Measurements from ENCODE around the gene SLC25A25. TPM values are rescaled to one million over a fixed set of nuclear protein-coding genes. Genes with fewer than 3 reads are reported as not detected.

Gene SLC25A25
- total and polyA plus RNA-seq, 4 donors, result 10.5 to 32.6 (median 24.5) TPM

DNA sequence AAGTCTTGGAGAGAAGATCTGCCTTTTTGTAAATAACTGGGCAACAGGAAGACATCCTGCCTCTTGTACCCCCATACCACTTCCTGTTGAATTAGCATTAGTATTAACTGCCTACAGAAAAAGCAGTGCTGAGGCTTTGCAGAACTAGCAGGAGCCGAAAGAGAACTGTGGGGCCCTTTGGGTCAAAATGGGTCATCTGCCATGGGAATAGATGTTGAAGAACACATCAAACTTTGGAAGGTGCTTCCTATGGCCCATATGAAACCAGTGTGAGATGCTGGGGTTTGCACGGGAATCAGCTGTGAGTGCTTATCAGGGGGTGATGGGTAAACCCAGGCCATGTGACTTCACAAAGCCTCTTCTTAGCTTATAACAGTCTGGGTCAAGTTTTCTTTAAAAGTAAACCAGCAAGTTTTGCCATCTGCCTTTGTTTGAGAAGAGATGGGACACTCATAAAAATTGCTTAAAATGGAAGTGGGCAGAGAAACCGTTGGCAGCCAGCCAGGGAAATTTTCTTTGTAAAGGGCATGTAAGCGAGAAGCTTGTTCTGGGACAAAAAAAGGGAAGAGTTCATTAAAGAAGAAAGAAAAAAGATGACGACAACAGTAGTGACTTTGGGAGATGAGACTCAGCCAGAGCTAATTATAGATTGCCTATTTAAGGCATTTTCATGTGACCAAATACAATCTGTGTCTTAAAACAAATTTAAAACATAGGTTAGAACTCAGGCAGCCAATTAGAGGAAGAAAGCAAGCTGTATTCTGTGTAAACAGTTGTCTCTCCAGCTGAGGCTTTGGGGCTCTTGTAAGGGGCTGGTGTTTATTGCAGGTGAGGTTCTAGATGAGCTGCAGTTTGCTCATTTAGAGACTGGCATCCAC lies 4.4 kb downstream of the SLC25A25 start:
- no peaks in the 10 kb centered on the region for H3K36me3 ChIP-seq (ENCODE audit: control insufficient read depth in 4 of 4, insufficient read depth in 4 of 4, low read length in 4 of 4)
- H3K4me1 ChIP-seq (ENCODE audit: control insufficient read depth in 5 of 5, insufficient read depth in 5 of 5, low read length in 5 of 5), result peaks cover 14 to 35% (median 17%) of the 10 kb centered on the region in 5 donors
- H3K27me3 ChIP-seq (ENCODE audit: control insufficient read depth in 3 of 3, insufficient read depth in 3 of 3, low read length in 2 of 3), result no peaks in the 10 kb centered on the region
- H3K27ac ChIP-seq (ENCODE audit: low read depth in 1 of 2, low read length in 1 of 2), result peak overlapping the region; percentile 28 to 87
- no peaks in the 10 kb centered on the region for H3K9me3 ChIP-seq (ENCODE audit: control insufficient read depth in 4 of 4, insufficient read depth in 3 of 4, low read length in 3 of 4)
- 3 to 4% methylated on average over 5 of the region's 5 CpGs for WGBS, 2 donors
- DNase-seq (peak; percentile 87 to 94 (median 90)), ATAC-seq (ENCODE audit: insufficient read depth, low FRiP score) (no peak)
- peak overlapping the region in 1 of 2 donors; percentile 80 for H3K9ac ChIP-seq (ENCODE audit: insufficient read depth in 1 of 2, low read length in 2 of 2)
- TF ChIP-seq, protein P1, sequence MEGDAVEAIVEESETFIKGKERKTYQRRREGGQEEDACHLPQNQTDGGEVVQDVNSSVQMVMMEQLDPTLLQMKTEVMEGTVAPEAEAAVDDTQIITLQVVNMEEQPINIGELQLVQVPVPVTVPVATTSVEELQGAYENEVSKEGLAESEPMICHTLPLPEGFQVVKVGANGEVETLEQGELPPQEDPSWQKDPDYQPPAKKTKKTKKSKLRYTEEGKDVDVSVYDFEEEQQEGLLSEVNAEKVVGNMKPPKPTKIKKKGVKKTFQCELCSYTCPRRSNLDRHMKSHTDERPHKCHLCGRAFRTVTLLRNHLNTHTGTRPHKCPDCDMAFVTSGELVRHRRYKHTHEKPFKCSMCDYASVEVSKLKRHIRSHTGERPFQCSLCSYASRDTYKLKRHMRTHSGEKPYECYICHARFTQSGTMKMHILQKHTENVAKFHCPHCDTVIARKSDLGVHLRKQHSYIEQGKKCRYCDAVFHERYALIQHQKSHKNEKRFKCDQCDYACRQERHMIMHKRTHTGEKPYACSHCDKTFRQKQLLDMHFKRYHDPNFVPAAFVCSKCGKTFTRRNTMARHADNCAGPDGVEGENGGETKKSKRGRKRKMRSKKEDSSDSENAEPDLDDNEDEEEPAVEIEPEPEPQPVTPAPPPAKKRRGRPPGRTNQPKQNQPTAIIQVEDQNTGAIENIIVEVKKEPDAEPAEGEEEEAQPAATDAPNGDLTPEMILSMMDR (IDR thresholded peaks at IDR 0.05; ENCODE audit: control extremely low read depth, extremely low read depth), result no peak
- no peak overlapping the region for H3K4me3 ChIP-seq

DNA sequence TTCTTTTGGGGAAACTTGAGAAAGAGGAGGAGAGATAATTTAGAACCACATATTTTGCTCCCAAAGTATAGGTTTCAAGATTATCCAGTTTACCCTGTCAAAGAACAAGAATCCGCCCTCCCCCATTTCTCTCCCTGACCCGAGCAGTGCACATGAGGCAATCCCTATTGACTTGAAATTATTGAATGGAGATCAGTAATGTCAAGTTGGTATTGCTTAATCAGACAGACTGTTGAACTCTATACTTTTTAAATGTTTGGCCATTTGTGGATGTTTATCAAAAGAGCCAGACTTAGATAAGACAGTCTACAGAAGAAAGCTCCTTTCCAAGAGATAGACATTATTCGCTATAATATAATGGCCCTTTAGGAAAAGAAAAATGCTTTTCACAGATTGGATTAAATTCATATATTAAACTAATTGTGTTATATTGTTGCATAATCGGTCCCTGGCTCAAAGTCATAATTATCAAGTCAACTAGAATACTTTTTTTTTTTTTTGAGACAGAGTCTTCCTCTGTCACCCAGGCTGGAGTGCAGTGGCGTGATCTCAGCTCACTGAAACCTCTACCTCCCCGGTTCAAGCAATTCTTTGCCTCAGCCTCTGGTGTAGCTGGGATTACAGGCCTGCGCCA lies 5.3 kb downstream of the SLC25A25 start:
- H3K27me3 ChIP-seq (ENCODE audit: control insufficient read depth in 3 of 3, insufficient read depth in 3 of 3, low read length in 2 of 3), result no peaks in the 10 kb centered on the region
- no peak overlapping the region for H3K4me3 ChIP-seq
- H3K4me1 ChIP-seq (ENCODE audit: control insufficient read depth in 5 of 5, insufficient read depth in 5 of 5, low read length in 5 of 5), result peaks cover 16 to 40% (median 21%) of the 10 kb centered on the region in 5 donors
- peak overlapping the region in 1 of 2 donors; percentile 70 for H3K27ac ChIP-seq (ENCODE audit: low read depth in 1 of 2, low read length in 1 of 2)
- 65 to 74% methylated on average over 7 of the region's 7 CpGs for WGBS, 2 donors
- TF ChIP-seq, protein P1 (IDR thresholded peaks at IDR 0.05; ENCODE audit: control extremely low read depth, extremely low read depth), result no peak
- ATAC-seq (ENCODE audit: insufficient read depth, low FRiP score), result no peak
- H3K9me3 ChIP-seq (ENCODE audit: control insufficient read depth in 4 of 4, insufficient read depth in 3 of 4, low read length in 3 of 4), result no peaks in the 10 kb centered on the region
- peak; percentile 39 to 82 (median 82) for DNase-seq
- H3K36me3 ChIP-seq (ENCODE audit: control insufficient read depth in 4 of 4, insufficient read depth in 4 of 4, low read length in 4 of 4), result no peaks in the 10 kb centered on the region
- H3K9ac ChIP-seq (ENCODE audit: insufficient read depth in 1 of 2, low read length in 2 of 2), result peak overlapping the region in 1 of 2 donors; percentile 80

DNA sequence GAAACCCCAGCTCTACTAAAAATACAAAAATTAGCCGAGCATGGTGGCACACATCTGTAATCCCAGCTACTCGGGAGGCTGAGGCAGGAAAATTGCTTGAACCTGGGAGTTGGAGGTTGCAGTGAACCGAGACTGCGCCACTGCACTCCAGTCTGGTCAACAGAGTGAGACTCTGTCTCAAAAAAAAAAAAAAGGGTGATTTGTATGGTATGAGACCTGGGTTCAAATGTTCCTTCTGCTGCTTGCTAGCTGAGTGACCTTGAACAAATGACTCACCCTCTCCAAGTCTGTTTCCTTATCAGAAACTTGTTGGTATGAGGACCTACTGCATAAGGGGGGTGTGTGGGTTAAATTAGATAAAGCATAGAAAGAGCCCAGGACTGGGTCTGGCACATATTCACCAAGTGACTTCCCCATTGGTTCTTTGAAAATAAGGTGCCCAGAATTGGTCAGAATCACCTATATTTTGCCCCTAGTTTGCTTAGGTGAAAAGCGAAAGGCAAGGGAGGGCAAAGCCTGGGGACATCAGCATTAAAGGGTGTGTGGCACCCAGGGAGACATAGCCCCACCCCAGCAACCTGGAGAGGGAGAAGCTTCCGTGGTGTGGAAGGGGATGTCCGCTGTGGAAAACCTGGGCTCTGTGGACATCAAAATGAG lies 9.9 kb downstream of the SLC25A25 start:
- Histone ChIP-seq H3K27ac (ENCODE audit: low read depth in 1 of 2, low read length in 1 of 2) (peak overlapping the region in 1 of 2 donors; percentile 84), H3K36me3 (ENCODE audit: control insufficient read depth in 4 of 4, insufficient read depth in 4 of 4, low read length in 4 of 4) (peaks cover 0 to 2% (median 0%) of the 10 kb centered on the region in 4 donors), H3K9ac (ENCODE audit: insufficient read depth in 1 of 2, low read length in 2 of 2) (no peak overlapping the region), H3K4me3 (no peak overlapping the region), H3K9me3 (ENCODE audit: control insufficient read depth in 4 of 4, insufficient read depth in 3 of 4, low read length in 3 of 4) (no peaks in the 10 kb centered on the region), H3K27me3 (ENCODE audit: control insufficient read depth in 3 of 3, insufficient read depth in 3 of 3, low read length in 2 of 3) (no peaks in the 10 kb centered on the region), H3K4me1 (ENCODE audit: control insufficient read depth in 5 of 5, insufficient read depth in 5 of 5, low read length in 5 of 5) (peaks cover 16 to 51% (median 24%) of the 10 kb centered on the region in 5 donors)
- TF ChIP-seq, protein P1 (IDR thresholded peaks at IDR 0.05; ENCODE audit: control extremely low read depth, extremely low read depth), result no peak
- ATAC-seq (ENCODE audit: insufficient read depth, low FRiP score), result no peak
- no peak for DNase-seq
- WGBS, 2 donors, result 85 to 88% methylated on average over 7 of the region's 7 CpGs

Data from lung (tissue), 12 donors.